ENCODE measurements around the gene FURIN.

DNA sequence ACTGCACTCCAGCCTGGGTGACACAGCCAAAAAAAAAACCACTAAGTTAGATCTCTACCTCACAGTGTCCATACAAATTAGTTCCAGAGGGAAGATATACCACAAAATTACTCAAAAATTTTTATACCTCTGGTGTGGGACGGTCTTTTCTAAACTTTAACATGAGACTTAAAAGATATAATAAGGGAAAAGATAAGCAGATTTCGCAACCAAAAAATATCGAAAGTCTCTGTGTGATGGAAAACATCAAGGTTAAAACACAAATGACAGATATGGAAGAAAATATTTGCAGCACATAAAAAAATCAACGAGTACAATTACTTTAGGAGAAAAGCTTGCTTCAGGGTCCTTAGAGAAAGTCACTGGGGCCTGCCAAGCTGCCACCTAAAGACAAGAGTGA is 53.5 kb downstream of the FURIN start:
- TF ChIP-seq, protein P1, sequence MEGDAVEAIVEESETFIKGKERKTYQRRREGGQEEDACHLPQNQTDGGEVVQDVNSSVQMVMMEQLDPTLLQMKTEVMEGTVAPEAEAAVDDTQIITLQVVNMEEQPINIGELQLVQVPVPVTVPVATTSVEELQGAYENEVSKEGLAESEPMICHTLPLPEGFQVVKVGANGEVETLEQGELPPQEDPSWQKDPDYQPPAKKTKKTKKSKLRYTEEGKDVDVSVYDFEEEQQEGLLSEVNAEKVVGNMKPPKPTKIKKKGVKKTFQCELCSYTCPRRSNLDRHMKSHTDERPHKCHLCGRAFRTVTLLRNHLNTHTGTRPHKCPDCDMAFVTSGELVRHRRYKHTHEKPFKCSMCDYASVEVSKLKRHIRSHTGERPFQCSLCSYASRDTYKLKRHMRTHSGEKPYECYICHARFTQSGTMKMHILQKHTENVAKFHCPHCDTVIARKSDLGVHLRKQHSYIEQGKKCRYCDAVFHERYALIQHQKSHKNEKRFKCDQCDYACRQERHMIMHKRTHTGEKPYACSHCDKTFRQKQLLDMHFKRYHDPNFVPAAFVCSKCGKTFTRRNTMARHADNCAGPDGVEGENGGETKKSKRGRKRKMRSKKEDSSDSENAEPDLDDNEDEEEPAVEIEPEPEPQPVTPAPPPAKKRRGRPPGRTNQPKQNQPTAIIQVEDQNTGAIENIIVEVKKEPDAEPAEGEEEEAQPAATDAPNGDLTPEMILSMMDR (IDR thresholded peaks at IDR 0.05; ENCODE audit: poor library complexity), result no peak
- no peak for TF ChIP-seq EZH2 (IDR thresholded peaks at IDR 0.05; ENCODE audit: borderline replicate concordance)
- no peak for TF ChIP-seq EZH2phosphoT487 (IDR thresholded peaks at IDR 0.05; ENCODE audit: low read depth, severe bottlenecking, unreplicated experiment)
